ENCODE results near the gene MIER1. TPM values are rescaled to one million over a fixed set of nuclear protein-coding genes. Genes with fewer than 3 reads are reported as not detected.
A peak's percentile ranks its signal among the peaks of the same experiment; 100 is the strongest.
"Not testable (repeated sequence)": the region's sequence is repeated elsewhere in the genome, so short reads cannot be mapped to it uniquely, and the experiment has no call there.

Gene MIER1
- total RNA-seq, 1 donor from 2014 or later, result 49.2 TPM

DNA sequence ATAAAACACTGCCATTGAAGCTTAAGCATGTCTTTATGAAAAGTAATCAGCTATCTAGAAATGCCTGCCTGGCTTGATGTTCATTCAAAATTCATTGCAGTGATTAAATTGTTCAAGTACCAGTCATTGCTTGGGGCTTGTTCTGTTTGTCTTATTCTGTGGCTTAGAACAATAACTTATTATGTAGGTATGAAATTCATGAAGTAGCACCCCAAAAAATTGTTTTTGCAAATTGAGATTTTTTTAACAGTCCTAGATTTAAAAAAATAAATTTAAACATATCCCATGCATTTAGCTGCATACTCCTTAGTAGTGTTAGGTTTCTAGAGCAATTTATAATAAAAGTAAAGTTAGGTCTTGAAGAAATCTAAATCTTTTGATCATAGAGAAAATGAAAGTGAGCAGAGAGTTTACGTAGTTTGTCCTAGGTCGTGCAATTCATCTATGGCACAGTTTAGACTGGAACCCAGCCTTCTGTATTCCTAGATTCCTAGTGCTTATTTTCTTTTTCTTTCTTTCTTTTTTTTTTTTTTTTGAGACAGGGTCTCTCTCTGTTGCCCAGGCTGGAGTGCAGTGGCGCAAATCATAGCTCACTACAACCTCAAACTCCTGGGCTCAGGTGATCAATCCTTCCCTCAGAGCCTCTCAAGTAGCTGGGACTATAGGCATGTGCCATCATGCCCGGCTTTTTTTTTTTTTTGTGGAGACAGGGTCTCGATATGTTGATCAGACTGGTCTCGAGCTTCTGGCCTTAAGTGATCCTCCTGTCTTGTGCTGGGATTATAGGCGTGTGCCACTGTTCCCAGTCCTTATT is 9.3 kb downstream of the MIER1 start:
- DNase-seq (ENCODE audit: low spot score) (no peak), ATAC-seq (no peak)
- intact Hi-C loops (cut with DNase I), result no loop called here

DNA sequence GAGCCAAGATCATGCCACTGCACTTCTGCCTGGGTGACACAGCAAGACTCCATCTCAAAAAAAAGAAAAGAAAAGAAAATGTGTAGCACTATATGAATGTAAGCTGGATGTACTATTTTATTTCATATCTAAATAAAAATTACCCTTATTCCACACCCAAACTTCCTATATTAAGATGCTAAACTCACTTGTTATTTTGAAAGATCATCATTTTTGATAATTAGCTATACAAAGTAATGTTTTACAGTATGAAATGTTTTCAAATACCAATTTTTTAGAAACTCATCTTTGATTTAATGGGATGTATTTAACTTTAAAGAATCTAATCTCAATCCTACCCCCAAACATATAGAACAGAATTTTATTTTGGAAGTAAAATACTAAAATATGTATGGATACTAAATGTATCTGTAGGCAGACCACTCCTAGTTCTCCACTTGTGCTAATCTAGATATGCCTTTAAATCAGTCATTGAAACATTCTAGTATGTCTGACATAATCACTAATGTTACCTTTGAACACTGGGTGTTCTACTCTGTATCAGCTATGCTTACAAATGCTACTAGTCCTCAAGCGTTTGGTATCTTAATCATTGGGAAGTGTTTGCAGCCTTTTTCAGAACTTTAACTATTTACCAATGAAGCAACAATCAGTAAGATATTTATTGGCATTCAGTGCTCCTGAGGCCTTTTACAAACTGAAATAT is 12.9 kb downstream of the MIER1 start:
- DNase-seq (ENCODE audit: low spot score) (no peak), ATAC-seq (no peak)
- intact Hi-C loops (cut with DNase I), result no loop called here

DNA sequence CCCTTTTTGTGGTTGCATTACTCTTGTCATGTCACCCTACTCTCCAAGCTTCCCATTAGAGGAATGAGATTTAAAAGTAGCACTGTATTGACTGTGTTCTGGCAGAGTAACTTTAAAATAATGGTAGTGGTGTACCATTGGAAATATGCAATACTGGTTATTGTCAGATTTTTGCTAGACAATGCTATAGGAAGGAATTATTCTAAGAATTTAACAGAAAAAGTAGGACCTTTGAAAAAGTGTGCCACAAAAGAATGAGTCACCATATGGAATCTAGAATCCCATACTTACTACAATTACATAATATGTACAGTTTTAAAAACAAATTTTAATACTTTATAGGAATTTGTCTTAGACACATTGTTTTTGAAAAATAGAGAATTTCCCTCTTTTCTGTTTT is 13.8 kb downstream of the MIER1 start:
- ATAC-seq (no peak), DNase-seq (ENCODE audit: low spot score) (no peak)
- intact Hi-C loops (cut with DNase I), result no loop called here

DNA sequence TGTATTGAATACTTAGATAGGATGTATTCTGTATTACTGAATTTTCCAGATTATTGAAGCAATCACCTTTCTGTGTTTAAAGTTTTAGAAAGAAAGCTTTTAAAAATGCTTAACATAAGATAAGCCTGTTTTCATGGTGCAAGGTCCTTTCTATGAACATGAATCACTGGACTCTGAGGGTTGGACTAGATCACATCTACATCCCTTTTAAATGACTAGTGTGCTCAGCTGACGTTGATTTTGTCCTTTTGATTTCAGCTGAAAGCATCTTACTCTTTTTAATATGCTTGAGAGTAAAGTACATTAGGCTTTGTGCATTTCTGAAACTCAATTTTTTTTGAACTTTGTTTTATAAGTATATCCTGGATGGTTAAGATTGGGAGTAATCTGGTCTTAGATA is 16.2 kb downstream of the MIER1 start:
- intact Hi-C loops (cut with DNase I), result no loop called here
- DNase-seq (ENCODE audit: low spot score) (no peak), ATAC-seq (no peak)

DNA sequence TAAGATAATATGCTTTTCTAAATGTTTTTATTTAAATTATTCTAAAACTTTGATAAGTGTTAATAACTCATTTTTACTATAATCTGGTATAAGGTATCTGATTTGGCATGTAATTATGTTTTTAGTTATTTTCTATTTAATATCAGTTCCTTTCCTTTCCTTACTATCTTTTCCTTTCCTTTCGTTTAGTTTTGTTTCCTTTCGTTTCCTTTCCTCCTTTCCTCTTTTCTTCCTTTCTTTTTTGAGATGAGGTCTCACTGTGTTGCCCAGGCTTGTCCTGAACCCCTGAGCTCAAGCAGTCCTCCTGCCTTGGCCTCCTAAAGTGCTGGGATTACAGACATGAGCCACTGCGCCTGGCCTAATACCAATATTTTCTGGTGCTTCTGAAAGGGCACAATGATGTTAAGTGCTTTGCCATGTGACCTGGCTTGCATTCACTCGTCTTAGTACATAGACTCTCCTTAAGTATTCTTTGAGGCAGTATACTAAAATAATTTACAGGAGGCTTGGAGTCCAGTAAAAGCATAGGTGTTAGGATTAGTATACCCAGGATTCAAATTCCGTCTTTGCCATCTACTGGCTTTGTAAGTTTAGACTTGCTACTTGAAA is 18.7 kb downstream of the MIER1 start:
- DNase-seq (ENCODE audit: low spot score) (no peak), ATAC-seq (no peak)
- intact Hi-C loops (cut with DNase I), result no loop called here

DNA sequence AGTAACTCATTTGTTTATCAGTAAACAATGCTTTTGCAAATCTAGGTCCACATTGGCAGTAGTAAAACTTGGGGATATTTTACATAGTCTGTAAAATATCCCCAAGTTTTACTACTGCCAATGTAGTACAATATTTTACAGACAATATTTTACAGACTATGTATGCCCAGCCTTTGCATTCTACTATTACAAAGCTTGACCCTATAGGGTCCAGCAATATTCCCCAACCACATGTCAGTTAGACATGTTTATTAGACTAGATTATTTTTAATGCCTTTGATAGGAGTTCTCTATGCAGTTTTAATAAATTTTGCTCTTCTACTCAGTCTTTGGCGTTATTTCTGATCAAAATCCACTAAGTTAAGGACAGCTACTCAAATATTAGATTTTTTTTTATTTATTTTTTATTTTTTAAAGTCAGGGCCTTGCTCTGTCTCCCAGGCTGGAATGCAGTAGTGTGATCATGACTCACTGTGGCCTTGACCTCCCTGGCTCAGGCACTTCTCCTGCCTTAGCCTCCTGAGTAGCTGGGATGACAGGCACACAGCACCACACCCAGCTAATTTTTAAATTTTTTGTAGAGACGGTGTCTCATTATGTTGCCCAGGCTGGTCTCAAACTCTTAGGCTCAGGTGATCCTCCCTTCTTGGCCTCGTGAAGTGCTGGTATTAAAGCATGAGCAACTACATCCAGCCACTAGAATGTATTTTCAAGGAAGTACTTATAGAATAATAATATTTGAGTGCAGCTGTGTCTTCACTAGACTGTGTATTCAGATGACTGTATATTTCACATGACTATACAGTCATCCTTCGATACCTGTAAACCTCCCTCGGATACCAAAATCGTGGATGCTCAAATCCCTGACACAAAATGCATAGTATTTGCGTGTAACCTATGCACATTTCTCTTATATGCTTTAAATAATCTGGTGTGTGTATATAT is 19.8 kb downstream of the MIER1 start:
- ATAC-seq (peak; percentile 94), DNase-seq (ENCODE audit: low spot score) (no peak)

DNA sequence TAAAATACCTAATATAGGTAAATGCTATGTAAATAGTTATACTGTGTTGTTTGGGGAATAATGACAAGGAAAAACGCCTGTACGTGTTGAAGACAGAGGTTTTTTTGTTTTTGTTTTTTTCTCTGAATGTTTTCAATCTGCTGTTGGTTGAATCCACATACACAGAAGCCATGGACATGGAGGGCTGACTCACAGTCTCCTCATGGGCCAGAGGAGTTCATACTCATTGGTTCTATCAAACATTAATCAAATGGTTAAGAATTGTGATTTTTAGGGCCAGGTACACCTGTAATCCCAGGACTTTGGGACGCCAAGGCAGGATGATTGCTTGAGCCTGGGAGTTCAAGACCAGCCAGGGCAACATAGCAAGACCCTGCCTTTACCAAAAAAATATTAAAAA is 20.5 kb downstream of the MIER1 start:
- intact Hi-C loops (cut with DNase I), result no loop called here
- no peak for DNase-seq (ENCODE audit: low spot score)
- no peak for ATAC-seq

More for the DNA sequence above, 19.8 kb downstream of the MIER1 start:
- intact Hi-C loops (cut with DNase I), result no loop called here

DNA sequence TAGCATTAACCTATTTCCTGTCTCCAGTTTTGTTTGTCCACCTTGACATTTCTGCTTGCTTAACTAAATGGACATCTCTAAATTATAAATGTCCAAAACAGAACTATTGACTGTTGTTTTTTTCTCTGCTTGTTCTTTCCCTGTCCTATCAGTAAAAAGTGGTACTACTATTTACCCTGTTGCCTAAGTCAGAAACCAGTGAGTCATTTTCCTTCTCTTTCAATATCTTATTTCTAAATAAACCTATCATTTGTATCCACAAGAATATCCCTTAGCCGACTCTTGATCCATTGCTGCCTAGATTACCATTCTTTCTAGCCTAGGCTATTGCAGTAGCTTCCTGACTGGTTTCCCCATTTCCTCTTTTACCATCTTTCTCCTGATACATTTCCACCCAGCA is 22.5 kb downstream of the MIER1 start:
- intact Hi-C loops (cut with DNase I), result no loop called here
- ATAC-seq (no peak), DNase-seq (ENCODE audit: low spot score) (no peak)

DNA sequence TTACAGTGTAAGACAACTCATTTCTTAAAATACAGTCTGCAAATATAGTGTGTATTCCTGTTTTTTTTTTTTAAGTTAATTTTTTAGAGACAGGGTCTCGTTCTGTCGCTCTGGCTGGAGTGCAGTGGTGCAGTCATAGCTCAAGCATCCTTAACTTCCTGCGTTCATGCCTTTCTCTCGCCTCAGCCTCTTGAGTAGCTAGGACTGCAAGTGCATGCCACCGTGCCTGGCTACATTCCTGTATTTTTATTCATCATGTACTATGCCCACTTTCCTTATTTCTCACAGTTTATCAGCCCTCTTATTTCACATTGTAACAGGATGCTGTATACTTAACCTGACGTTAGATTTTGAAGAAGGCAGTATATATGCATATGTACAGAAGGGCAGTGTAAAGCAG is 26.7 kb downstream of the MIER1 start:
- ATAC-seq, result no peak
- intact Hi-C loops (cut with DNase I), result no loop called here

DNA sequence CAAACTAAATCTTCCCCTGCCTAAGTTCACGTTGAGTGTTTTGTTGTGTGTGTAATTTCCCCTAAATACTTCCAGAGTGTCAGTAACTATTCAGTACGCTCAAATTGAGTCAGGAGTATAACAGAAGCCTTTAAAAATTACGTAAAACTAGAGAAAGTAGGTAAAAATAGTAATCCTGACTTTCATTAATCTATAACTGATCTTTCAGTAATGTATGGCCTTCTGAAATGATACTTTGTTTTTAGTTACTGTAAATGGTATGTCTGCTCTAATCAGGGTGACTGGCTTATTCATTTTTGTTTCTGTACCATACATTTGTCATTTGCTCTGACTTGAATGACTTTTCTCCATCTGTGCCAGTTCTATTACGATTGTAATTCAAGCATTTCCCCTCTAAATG is 29.4 kb downstream of the MIER1 start:
- ATAC-seq, result no peak
- intact Hi-C loops (cut with DNase I), result no loop called here
- no peak for DNase-seq (ENCODE audit: low spot score)

More for the DNA sequence above, 26.7 kb downstream of the MIER1 start:
- DNase-seq (ENCODE audit: low spot score), result no peak

DNA sequence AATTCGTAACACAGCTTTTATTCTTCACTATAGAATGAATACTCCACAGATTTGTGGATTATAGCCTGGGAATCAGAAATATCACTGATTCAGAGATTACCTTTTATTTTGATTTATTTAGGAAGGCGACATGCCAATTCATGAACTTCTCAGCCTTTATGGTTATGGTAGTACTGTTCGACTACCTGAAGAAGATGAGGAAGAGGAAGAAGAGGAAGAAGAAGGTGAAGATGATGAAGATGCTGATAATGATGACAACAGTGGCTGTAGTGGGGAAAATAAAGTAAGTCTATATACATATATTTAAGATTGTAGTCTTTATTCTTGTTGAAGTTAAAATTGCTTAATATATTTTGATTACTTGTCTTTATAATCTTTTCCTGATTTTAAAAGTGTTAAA is 33.1 kb downstream of the MIER1 start:
- intact Hi-C loops (cut with DNase I), result no loop called here
- no peak for DNase-seq (ENCODE audit: low spot score)

DNA sequence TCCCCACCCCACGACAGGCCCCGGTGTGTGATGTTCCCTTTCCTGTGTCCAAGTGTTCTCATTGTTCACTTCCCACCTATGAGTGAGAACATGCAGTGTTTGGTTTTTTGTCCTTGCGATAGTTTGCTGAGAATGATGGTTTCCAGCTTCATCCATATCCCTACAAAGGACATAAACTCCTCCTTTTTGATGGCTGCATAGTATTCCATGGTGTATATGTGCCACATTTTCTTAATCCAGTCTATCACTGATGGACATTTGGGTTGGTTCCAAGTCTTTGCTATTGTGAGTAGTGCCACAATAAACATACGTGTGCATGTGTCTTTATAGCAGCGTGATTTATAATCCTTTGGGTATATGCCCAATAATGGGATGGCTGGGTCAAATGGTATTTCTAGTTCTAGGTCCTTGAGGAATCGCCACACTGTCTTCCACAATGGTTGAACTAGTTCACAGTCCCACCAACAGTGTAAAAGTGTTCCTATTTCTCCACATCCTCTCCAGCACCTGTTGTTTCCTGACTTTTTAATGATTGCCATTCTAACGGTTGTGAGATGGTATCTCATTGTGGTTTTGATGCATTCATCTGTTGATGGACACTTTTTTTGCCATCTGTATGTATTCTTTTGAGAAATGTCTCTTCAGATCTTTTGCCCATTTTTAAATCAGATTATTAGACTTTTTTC is 41.5 kb downstream of the MIER1 start:
- DNase-seq (ENCODE audit: low spot score); ATAC-seq; intact Hi-C loops (cut with DNase I): not testable (repeated sequence)

More for the DNA sequence above, 33.1 kb downstream of the MIER1 start:
- ATAC-seq, result no peak

DNA sequence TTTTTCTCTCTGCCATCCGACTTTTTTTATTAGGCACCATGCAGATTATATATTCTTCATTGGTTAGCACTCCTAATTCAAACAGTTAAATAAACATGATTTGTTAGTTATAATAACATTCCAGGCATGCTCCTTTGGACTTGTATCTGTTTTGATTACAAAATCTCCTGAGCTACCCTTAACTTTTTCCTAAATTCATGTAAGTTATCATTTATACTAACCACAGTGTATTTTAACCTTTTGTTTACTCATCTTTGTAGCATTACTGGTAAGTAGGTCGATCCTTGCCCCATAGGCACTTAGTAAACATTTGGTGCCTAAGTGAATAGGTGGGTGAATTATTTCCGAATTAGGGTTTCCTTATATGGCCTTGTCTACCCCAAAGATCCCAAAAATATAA is 43.8 kb downstream of the MIER1 start:
- ATAC-seq, result no peak
- no peak for DNase-seq (ENCODE audit: low spot score)
- intact Hi-C loops (cut with DNase I), result no loop called here

DNA sequence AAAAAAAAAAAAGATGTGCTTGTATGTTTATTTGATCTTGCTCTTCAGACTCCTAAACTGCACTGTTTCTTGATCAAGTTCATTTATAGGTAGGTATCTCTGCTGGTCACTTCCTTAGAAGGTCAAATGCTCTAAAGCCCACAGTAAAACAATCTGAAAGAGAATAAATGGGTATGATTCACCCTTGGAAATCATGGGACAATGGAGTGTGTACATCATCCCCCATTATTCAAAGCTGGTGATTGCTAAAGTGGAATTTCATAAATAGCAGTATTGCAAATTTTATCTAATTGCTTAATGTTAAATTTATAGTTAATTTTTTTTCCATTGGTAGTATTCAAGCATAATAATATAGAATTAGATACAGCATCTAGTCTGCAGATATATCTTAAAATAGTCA is 53.4 kb downstream of the MIER1 start:
- no peak for ATAC-seq
- intact Hi-C loops (cut with DNase I), result no loop called here
- no peak for DNase-seq (ENCODE audit: low spot score)

DNA sequence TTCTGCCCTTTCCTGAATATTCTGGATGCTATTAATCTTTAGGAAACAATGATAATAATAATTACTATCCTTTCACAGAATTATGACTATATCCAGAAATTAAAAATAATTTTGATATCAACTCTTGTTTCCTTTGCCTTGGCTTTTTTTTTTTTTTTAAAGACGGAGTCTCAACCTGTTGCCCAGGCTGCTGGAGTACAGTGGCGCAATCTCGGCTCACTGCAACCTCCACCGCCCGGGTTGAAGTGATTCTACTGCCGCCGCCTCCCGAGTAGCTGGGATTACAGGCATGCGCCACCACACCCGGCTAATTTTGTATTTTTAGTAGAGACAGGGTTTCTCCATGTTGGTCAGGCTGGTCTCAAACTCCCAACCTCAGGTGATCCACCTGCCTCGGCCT is 54.8 kb downstream of the MIER1 start:
- ATAC-seq; DNase-seq (ENCODE audit: low spot score); intact Hi-C loops (cut with DNase I): not testable (repeated sequence)

DNA sequence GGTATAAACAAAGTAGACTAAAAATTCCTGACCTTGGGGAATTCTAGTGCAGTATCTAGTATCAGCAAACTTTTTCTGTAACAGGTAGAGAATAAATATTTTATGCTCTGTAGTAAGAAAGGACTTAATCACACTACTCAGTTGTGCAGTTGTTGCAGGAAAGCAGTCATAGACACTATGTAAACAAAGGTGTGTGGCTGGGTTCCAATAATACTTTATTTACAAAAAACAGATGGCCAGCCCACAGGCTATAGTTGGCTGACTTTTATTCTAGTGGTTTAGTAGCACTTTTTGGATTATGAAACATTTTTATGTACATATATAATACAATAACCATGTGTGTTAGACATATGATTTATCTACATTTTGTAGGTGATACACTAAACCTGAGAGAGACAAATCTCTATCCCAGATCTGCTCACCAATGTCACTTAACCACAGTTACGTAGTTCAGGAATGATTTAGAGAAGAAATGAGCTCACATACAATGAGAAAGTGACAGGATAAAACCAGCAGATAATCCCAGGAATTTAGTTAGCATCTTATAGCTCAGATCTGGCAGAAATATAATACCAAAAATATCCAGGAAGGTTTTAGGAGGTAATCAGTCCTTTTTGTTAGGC is 56.1 kb downstream of the MIER1 start:
- ATAC-seq (no peak), DNase-seq (ENCODE audit: low spot score) (no peak)
- intact Hi-C loops (cut with DNase I), result no loop called here

DNA sequence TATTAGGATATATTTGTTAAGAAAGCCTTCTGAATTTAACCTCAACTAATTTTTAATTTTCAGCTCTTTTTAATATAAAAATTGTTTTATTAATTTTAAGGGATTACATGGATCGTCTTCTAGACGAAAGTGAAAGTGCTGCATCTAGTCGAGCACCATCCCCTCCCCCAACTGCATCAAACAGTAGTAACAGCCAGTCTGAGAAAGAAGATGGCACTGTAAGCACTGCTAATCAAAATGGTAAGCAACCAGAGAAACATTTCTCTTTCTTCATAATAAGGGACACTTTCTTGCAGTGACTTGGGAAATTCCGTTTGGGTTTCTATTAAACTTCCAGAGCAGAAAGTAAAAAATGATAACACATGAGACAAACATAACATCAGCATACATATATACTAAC is 56.9 kb downstream of the MIER1 start:
- ATAC-seq (peak; percentile 77), DNase-seq (ENCODE audit: low spot score) (no peak)
- intact Hi-C loops (cut with DNase I), result no loop called here
